Colon (tissue), 2 donors: ENCODE results near the gene P2RY4.
"Not testable (repeated sequence)": the region's sequence is repeated elsewhere in the genome, so short reads cannot be mapped to it uniquely, and the experiment has no call there.

ENCODE experiments used
- FAIRE-seq: peaks from 2 replicates; lab custom pipeline; 2012; peaks lifted over from hg19 to GRCh38; lab: Jason Lieb, UNC
- donor health status: control.
- donor health status: control.

The P2RY4 gene

GRCh38 chrX:70243601-70244000 is 16.4 kb downstream of the P2RY4 start:
- not testable (repeated sequence) for FAIRE-seq

GRCh38 chrX:70241501-70241900 is 18.5 kb downstream of the P2RY4 start:
- no peak for FAIRE-seq

- no peak for FAIRE-seq
These were observed 19.3 kb downstream of the P2RY4 start for GRCh38 chrX:70240751-70241150.

GRCh38 chrX:70234355-70234754 is 25.6 kb downstream of the P2RY4 start, which contains the start of gene AWAT1:
TSS of gene AWAT1 (plus strand) at chrX:70234655. CDS start at chrX:70234696, 41 bp downstream.
- FAIRE-seq = no peak

GRCh38 chrX:70231666-70232065 is 28.3 kb downstream of the P2RY4 start:
- FAIRE-seq = no peak

- FAIRE-seq = no peak
These were observed 33.3 kb downstream of the P2RY4 start for GRCh38 chrX:70226687-70227086.

- no peak for FAIRE-seq
These were observed 34.0 kb downstream of the P2RY4 start for GRCh38 chrX:70226048-70226447.

- FAIRE-seq = no peak
These were observed 39.9 kb downstream of the P2RY4 start for GRCh38 chrX:70219938-70220764.

- not testable (repeated sequence) for FAIRE-seq
These were observed 50.4 kb downstream of the P2RY4 start for GRCh38 chrX:70209570-70209969.

- FAIRE-seq = no peak
These were observed 51.5 kb downstream of the P2RY4 start for GRCh38 chrX:70208479-70208878.
